ENCODE data around the gene ST6GALNAC5. TPM values are rescaled to one million over a fixed set of nuclear protein-coding genes. Genes with fewer than 3 reads are reported as not detected.

The ST6GALNAC5 gene
- total and polyA plus RNA-seq, 7 donors, result under 0.01 to 44.7 (median 5.6) TPM; not detected in 1

DNA sequence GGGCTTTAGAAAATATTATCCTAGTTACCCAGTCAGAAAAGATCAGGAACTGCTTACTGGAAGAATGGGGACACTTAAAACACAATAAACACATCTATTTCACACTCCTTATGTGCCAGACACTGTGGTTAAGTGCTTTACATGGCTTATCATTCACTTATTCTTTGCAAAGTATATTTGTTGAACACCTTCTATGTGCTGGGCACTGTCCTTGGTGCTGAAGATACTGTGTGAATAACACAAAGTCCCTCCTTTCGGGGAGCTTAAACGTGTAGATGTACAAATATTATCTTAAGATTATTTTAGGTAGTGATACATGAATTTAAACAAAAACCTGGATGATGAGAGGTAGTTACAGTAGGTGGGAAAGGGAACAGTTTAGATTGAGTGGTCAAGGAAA, 169.3 kb downstream of the ST6GALNAC5 start:
- Histone ChIP-seq H3K4me3 (no peak overlapping the region), H3K36me3 (no peaks in the 10 kb centered on the region), H3K4me1 (peaks cover 0 to 33% (median 27%) of the 10 kb centered on the region in 4 donors), H3K27ac (no peak overlapping the region), H3K27me3 (no peaks in the 10 kb centered on the region), H3K9me3 (no peaks in the 10 kb centered on the region)
- no peak for DNase-seq
- intact Hi-C loops (cut with DNase I), result no loop called here
- TF ChIP-seq POLR2A (IDR thresholded peaks at IDR 0.05) (no peak), POLR2AphosphoS5 (IDR thresholded peaks at IDR 0.05) (no peak), EP300 (IDR thresholded peaks at IDR 0.05) (no peak)
- TF ChIP-seq, protein P1, sequence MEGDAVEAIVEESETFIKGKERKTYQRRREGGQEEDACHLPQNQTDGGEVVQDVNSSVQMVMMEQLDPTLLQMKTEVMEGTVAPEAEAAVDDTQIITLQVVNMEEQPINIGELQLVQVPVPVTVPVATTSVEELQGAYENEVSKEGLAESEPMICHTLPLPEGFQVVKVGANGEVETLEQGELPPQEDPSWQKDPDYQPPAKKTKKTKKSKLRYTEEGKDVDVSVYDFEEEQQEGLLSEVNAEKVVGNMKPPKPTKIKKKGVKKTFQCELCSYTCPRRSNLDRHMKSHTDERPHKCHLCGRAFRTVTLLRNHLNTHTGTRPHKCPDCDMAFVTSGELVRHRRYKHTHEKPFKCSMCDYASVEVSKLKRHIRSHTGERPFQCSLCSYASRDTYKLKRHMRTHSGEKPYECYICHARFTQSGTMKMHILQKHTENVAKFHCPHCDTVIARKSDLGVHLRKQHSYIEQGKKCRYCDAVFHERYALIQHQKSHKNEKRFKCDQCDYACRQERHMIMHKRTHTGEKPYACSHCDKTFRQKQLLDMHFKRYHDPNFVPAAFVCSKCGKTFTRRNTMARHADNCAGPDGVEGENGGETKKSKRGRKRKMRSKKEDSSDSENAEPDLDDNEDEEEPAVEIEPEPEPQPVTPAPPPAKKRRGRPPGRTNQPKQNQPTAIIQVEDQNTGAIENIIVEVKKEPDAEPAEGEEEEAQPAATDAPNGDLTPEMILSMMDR (IDR thresholded peaks at IDR 0.05), result no peak
- WGBS, 2 donors, result 66 to 70% methylated on average over 2 of the region's 2 CpGs

DNA sequence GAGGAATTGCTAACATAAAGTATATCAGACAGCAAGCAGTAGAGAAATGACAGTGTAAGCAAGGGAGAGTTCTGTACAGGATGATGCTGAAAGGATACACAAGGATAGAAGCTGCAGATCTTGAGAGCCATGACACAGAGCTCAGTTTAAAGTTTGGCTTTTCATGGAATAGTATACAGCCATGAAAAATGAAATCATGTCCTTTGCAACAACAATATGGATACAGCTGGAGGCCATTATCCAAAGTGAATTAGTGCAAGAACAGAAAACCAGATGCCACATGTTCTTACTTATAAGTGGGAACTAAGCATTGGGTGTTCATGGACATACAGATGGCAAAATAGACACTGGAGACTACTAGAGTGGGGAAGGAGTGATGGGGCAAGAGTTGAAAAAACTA, 169.8 kb downstream of the ST6GALNAC5 start:
- intact Hi-C loops (cut with DNase I), result no loop called here
- Histone ChIP-seq H3K27me3 (no peaks in the 10 kb centered on the region), H3K9me3 (no peaks in the 10 kb centered on the region), H3K4me1 (peaks cover 0 to 32% (median 27%) of the 10 kb centered on the region in 4 donors), H3K36me3 (no peaks in the 10 kb centered on the region), H3K4me3 (no peak overlapping the region), H3K27ac (no peak overlapping the region)
- TF ChIP-seq POLR2A (IDR thresholded peaks at IDR 0.05), result no peak
- TF ChIP-seq, protein P1 (IDR thresholded peaks at IDR 0.05), result no peak
- TF ChIP-seq EP300 (IDR thresholded peaks at IDR 0.05), result no peak
- TF ChIP-seq POLR2AphosphoS5 (IDR thresholded peaks at IDR 0.05), result no peak
- DNase-seq, result no peak

DNA sequence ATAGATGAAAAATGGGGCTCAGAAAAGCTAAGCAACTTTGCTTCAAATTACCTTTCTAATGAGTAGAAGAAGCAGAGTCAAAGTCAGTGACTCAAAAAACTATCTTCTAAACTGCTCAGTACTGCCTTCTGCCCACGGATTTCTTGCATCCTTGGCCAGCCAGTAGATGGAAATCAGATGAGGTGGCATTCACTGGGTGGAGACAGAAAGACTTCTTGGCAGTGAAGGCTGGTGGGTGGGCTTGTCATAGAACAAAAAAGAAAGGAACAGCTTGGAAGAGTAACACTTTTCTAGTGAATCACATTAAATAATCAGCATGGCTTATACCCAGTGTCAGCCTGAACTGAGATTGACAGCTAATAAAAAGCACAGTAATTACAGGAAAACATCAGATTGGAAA, 170.7 kb downstream of the ST6GALNAC5 start:
- no peaks in the 10 kb centered on the region for H3K36me3 ChIP-seq
- no peak overlapping the region for H3K4me3 ChIP-seq
- intact Hi-C loops (cut with DNase I), result no loop called here
- H3K27ac ChIP-seq, result peak overlapping the region in 2 of 4 donors; percentile 47 to 69
- H3K4me1 ChIP-seq, result peaks cover 0 to 32% (median 27%) of the 10 kb centered on the region in 4 donors
- no peak for DNase-seq
- WGBS, 2 donors, result 49 to 72% methylated on average over 1 of the region's 1 CpG
- H3K9me3 ChIP-seq, result no peaks in the 10 kb centered on the region
- no peaks in the 10 kb centered on the region for H3K27me3 ChIP-seq
- TF ChIP-seq, protein P1 (IDR thresholded peaks at IDR 0.05), result no peak
- TF ChIP-seq EP300 (IDR thresholded peaks at IDR 0.05) (no peak), POLR2AphosphoS5 (IDR thresholded peaks at IDR 0.05) (no peak), POLR2A (IDR thresholded peaks at IDR 0.05) (no peak)

DNA sequence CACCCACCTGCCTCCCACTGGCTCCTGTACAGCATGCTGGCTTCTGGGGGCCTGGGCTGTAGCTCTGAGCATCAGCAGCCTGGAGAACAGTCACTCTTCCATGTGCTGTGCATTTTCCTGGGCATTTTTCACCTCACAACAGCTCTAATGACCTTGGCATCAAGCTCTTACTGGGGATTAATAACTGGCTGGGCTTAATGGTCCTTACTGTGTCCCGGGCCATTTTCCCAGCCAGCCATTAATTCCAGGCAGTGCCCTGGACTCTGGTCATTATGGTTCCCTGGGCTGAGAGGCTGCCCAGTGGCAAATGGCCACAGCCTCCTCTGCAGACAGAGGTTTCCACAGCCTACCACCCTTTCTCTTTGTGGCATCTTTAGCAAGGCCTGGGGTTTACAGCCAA, 171.8 kb downstream of the ST6GALNAC5 start:
- TF ChIP-seq, protein P1 (IDR thresholded peaks at IDR 0.05), result no peak
- no peak for TF ChIP-seq EP300 (IDR thresholded peaks at IDR 0.05)
- no peak for TF ChIP-seq POLR2A (IDR thresholded peaks at IDR 0.05)
- TF ChIP-seq POLR2AphosphoS5 (IDR thresholded peaks at IDR 0.05), result no peak
- Histone ChIP-seq H3K4me1 (peaks cover 0 to 32% (median 27%) of the 10 kb centered on the region in 4 donors), H3K9me3 (no peaks in the 10 kb centered on the region), H3K27me3 (no peaks in the 10 kb centered on the region), H3K36me3 (no peaks in the 10 kb centered on the region), H3K27ac (peak overlapping the region in 2 of 4 donors; percentile 47 to 69), H3K4me3 (no peak overlapping the region)
- intact Hi-C loops (cut with DNase I), result no loop called here
- 89 to 90% methylated on average over 1 of the region's 1 CpG for WGBS, 2 donors
- no peak for DNase-seq

DNA sequence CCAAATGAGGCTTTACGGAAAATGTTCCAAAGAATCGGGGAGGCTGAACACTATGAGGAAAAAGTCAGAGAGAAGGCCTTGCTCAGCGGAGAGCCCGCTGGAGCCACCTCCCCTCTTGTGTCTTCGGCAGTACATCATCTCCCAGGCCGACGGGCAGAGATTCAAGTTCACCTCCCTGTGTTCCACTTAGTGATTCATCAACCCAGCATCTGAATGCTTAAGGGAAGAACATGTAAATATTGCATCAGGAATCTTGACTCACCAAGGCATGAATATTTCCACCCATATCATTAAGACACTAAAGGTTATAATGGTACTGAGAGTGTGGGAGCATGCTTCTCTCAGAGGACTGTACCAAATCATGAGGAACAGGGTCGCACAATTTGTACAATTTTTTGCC, 172.5 kb downstream of the ST6GALNAC5 start:
- WGBS, 2 donors, result 88 to 92% methylated on average over 8 of the region's 8 CpGs

More for the DNA sequence above, 172.5 kb downstream of the ST6GALNAC5 start:
- intact Hi-C loops (cut with DNase I), result no loop called here
- Histone ChIP-seq H3K27me3 (no peaks in the 10 kb centered on the region), H3K27ac (peak overlapping the region in 2 of 4 donors; percentile 47 to 69), H3K9me3 (no peaks in the 10 kb centered on the region), H3K4me1 (peaks cover 0 to 32% (median 27%) of the 10 kb centered on the region in 4 donors), H3K4me3 (no peak overlapping the region), H3K36me3 (no peaks in the 10 kb centered on the region)
- TF ChIP-seq POLR2A (IDR thresholded peaks at IDR 0.05) (no peak), EP300 (IDR thresholded peaks at IDR 0.05) (no peak), POLR2AphosphoS5 (IDR thresholded peaks at IDR 0.05) (peak in 2 of 4 donors; percentile 47 to 49)
- DNase-seq, result peak; percentile 73

Data from sigmoid colon (tissue), 7 donors.